Inferior parietal cortex (tissue), 1 donor: ENCODE data around the gene LRRC15.

Source experiments
- DNase-seq: peaks from one replicate; pipeline ENCODE4 v3.0.0-alpha.2; 2016; ENCODE audit errors: extremely low spot score

The LRRC15 gene

DNA sequence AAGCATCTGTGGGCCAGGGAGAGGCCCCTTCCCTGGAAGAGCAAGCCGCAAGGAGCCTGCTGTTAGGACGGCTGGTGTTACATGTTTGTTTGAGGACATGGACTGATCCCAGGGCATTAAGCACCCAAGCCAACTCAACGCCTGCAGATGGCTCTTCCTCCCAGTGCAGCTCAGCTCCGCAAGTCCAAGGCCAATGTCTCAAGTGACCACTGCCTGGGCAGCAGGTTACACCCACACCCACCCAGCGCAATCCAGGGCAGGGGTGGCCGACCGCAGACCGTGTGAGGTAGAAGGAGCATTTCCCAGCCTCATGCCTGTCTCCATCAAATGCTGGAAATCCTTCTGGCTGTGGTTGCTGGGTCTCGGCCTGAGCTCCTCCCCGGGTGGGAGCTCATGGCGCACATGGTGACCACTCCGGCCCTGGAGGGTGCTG lies 15.0 kb upstream of the LRRC15 start:
- no peak for DNase-seq

- no peak for DNase-seq
These were observed 14.6 kb upstream of the LRRC15 start for GRCh38 chr3:194384156-194384555.

DNA sequence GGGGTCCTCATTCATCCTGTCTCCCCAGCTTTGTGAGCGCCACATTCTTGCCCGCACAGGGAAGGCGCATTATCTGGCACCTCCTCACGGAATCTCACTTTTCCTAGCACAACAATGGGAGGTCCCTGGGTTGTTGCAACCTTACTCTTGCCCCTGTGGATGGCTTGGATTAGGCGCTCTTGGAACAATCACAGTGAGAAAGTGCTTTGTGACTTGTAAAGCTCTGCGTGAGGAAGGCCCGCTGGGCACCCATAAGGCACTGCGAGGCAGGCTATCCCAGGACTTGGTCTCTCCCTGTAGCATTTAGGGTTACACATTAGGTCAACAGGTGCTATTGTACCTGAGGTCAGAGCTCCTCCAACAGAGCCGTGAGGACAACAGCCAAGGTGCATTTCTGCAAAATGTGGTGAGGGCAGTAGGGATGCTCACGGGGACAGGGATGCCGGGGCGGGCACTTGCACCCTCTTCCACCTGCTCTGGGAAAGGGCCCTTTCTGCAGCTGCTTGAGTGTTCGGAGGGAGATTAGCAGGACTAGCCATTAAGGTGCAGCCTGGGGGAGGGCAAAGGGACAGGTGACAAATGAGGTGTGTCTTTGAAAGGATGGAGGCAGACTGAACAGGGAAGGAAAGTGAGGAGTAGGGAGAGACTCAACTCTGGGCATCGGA lies 13.9 kb upstream of the LRRC15 start:
- no peak for DNase-seq

GRCh38 chr3:194382892-194383223 lies 13.3 kb upstream of the LRRC15 start:
- DNase-seq, result no peak

DNA sequence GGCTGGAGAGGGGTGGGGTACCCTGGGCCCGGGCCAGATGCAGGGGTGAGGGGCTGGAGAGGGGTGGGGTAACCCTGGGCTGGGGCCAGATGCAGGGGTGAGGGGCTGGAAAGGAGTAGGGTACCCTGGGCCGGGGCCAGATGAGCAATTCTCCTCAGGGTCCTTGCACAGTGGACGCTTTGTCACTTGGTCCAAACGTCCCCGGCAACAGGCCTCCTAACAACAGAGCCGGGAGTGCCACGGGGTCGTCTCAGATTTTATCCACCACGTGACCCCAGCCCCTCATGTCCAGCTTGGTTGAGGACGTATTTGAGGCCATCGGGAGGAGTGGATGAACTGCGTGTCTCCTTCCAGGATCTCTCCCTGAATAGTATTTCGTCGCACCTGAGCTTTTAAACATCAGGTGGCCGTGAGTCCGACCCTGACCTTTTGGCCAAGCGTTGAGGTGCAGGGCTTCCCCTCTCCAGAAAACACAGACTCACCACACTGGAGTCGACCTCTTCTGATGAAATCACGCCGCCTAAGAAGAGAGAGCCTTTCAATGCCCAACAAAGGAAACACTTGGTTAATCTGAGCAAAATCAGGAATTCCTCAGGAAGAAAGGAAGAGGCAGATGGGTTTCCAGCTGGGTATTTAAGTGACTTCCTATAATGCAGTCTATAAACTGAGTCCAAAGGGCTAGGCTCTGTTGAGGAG lies 12.8 kb upstream of the LRRC15 start:
- no peak for DNase-seq

- no peak for DNase-seq
These were observed 11.9 kb upstream of the LRRC15 start for GRCh38 chr3:194381460-194381875.

- DNase-seq, result no peak
These were observed 10.8 kb upstream of the LRRC15 start for GRCh38 chr3:194380326-194380725.

GRCh38 chr3:194379651-194380050 lies 10.1 kb upstream of the LRRC15 start:
- DNase-seq, result no peak

DNA sequence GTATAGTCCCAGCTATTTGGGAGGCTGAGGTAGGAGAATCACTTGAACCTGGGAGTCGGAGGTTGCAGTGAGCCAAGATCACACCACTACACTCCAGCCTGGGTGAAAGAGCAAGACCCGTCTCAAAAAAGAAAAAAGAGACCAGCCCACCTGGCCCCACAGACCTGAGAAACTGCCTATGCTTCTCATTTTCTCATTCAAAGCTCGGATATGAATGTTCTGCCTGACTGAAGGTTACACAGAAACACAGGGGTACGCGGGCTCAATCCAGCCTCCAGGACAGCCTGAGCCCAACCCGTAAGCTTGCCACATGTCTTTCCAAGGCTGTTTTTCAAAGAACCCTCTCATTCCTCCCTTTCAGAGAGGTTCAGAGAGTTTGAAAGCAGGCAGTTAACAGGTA lies 9.7 kb upstream of the LRRC15 start:
- no peak for DNase-seq

DNA sequence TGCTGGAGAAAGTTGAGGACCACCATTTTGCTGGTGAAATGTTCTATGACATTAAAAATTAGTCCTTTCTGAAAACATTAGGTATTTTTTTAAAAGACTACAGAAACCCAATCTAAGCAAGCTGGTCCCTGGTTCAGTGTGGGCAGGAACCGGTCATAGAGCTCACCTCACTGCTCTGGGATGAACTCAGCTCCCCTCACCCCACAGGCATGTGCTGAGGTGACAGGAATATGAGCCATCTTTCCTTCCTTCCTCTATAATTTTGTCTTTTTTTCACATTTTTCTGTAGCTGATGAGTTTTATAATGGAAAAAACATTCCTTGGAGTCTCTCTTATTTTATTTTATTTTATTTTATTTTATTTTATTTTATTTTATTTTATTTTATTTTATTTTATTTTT lies 8.2 kb upstream of the LRRC15 start:
- no peak for DNase-seq

GRCh38 chr3:194376241-194376560 lies 6.7 kb upstream of the LRRC15 start:
- DNase-seq, result no peak

DNA sequence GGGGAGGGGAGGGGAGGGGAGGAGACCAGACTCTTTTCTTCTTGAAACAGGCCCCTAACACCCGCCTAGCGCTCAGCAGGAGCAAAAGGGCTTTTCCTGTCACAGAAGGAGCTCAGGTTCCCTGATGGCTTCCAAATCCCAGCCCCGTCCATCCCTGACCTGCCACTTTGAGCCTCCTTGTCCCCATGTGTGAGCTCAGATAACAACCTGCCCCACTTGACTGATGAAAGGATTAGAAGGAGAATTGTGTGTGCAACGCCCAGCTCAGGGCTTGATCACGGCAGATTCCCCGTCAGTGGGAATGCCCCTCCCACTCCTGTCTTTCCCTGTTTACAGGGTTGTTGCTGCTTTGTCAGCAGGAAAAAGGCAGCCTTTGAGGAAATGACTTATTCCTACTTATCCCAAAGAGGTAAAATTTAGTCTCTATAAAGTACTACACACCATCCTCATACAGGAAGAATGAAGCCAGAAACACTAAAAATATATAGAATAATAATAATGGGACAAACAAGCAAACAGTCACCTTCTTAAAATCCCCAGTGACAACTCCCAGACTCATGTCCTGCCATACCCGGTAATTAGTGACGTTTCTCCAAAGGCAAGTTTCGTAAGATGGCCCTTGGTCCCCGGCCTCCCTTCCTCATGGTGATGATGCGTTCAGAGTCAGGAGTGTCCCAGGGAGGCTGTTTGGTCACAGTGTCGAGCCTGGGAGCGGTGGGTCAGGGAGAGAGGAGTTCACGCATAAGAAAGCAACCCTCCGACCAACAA lies 6.1 kb upstream of the LRRC15 start:
- DNase-seq, result no peak

- no peak for DNase-seq
These were observed 5.4 kb upstream of the LRRC15 start for GRCh38 chr3:194374935-194375334.

DNA sequence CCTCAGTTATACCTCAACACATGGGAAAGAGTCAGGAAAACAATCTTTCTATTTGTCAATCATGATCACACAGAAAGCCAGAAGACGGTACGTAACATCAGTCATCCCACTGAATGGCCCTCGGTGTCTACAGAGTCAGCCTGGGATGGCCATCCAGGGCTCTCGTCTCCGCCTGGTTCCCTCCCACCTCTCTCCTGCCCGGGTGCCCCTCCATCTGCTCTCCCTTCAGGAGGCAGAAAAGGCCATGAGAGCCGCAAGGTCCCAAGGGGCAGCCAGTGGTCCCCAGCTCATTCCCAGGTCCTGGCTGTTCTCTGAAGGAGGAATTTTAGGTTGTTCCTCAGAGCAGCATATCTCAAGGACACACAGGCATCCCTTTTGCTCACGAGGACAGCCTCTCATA lies 4.4 kb upstream of the LRRC15 start:
- DNase-seq, result no peak

GRCh38 chr3:194373028-194373427 lies 3.5 kb upstream of the LRRC15 start:
- DNase-seq, result no peak

GRCh38 chr3:194370753-194371152 lies 1.2 kb upstream of the LRRC15 start:
- no peak for DNase-seq

DNA sequence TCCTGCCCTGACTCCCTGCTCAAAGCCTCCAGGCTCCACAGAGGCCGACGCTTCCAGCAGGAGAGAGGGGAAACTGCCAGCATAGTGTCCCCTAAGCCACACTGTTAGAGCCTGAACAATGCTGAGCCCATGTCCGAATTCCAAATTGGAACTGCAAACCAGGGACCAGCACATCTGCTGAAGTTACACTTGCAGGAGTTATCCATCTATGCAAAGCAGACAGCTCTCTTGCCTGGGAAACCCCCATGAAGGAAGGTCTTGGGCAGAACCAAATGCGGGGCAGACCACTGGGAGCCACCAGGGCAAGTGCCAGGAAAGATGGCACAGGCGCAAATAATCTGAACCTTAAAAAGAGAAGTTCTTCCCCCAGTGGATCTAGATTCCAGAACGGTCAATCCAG lies 625 bp downstream of the LRRC15 start:
- no peak for DNase-seq

GRCh38 chr3:194367992-194368841 lies 1.3 kb downstream of the LRRC15 start:
- DNase-seq, result no peak

DNA sequence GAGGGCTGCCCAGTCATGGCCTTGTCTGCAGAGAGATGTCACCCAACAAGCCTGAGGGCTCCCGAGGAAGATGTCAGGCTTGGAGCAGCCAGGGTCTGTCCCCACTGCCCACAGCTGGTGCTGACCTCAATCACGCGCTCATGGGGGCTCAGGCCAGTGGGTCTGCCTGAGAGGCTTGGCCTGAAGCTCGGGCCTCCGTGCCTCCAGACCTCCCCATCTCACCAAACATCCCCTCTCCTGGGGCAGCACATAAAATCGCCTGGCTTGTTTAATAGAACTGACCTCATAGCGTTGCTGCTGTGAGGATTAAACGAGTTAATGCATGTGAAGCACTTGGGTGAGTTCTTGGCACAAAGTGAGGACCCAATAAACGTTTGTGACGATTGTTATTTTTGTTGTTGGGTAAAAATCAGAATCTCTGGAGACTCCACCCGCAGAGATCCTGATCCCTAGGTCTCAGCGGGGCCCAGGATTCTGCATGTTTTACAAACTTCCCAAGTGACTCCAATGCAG lies 3.5 kb downstream of the LRRC15 start:
- no peak for DNase-seq

GRCh38 chr3:194365526-194365925 lies 4.0 kb downstream of the LRRC15 start:
- no peak for DNase-seq

GRCh38 chr3:194364652-194365434 lies 4.7 kb downstream of the LRRC15 start:
- DNase-seq, result no peak
